ENCODE measurements around the gene NXPH1. TPM values are rescaled to one million over a fixed set of nuclear protein-coding genes. Genes with fewer than 3 reads are reported as not detected.

The NXPH1 gene
- total RNA-seq, 4 donors from 2014 or later = not detected

- intact Hi-C loops (cut with DNase I; ENCODE audit: low total_unique reads) = no loop called here
- DNase-seq (no peak), ATAC-seq (no peak)
- TF ChIP-seq, protein P1, sequence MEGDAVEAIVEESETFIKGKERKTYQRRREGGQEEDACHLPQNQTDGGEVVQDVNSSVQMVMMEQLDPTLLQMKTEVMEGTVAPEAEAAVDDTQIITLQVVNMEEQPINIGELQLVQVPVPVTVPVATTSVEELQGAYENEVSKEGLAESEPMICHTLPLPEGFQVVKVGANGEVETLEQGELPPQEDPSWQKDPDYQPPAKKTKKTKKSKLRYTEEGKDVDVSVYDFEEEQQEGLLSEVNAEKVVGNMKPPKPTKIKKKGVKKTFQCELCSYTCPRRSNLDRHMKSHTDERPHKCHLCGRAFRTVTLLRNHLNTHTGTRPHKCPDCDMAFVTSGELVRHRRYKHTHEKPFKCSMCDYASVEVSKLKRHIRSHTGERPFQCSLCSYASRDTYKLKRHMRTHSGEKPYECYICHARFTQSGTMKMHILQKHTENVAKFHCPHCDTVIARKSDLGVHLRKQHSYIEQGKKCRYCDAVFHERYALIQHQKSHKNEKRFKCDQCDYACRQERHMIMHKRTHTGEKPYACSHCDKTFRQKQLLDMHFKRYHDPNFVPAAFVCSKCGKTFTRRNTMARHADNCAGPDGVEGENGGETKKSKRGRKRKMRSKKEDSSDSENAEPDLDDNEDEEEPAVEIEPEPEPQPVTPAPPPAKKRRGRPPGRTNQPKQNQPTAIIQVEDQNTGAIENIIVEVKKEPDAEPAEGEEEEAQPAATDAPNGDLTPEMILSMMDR (IDR thresholded peaks at IDR 0.05 in 4 of 5, conservative IDR thresholded peaks at IDR 0.05 in 1 of 5) = no peak
- H3K4me1 ChIP-seq = no peaks in the 10 kb centered on the region
- no peak overlapping the region for H3K4me3 ChIP-seq
- H3K27me3 ChIP-seq = no peaks in the 10 kb centered on the region
- no peaks in the 10 kb centered on the region for H3K9me3 ChIP-seq
- in situ Hi-C loops (cut with MboI; ENCODE audit: low sequenced_read_pairs in 4 of 4) = no loop called here
- H3K27ac ChIP-seq = no peak overlapping the region
- no peaks in the 10 kb centered on the region for H3K36me3 ChIP-seq
These were observed 149.3 kb downstream of the NXPH1 start for GRCh38 chr7:8582728-8583127.

DNA sequence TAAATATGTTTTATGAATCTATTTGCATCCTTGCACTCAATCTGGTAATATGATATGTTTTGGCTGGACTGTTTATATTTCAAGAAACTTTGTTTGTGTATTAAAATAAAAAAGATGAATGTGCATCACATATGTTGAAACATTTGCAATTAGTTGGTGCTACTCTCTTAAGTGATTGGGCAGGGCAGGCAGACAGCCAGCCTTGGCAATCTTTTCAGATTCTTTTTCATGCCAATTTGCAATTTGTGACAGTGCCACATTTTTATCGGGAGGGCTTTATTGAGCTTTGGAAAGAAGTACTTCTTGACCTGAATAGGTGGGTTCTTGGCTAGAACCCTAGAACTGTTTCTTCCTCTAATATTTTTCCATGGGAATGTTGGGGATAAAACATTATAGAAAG lies 152.2 kb downstream of the NXPH1 start:
- ATAC-seq (no peak), DNase-seq (no peak)
- Histone ChIP-seq H3K4me1 (no peaks in the 10 kb centered on the region), H3K36me3 (no peaks in the 10 kb centered on the region), H3K27ac (no peak overlapping the region), H3K4me3 (no peak overlapping the region), H3K27me3 (no peaks in the 10 kb centered on the region), H3K9me3 (no peaks in the 10 kb centered on the region)
- in situ Hi-C loops (cut with MboI; ENCODE audit: low sequenced_read_pairs in 4 of 4) = no loop called here
- intact Hi-C loops (cut with DNase I; ENCODE audit: low total_unique reads) = no loop called here
- TF ChIP-seq, protein P1 (IDR thresholded peaks at IDR 0.05 in 4 of 5, conservative IDR thresholded peaks at IDR 0.05 in 1 of 5) = no peak
- no peak for TF ChIP-seq POLR2A (IDR thresholded peaks at IDR 0.05)

DNA sequence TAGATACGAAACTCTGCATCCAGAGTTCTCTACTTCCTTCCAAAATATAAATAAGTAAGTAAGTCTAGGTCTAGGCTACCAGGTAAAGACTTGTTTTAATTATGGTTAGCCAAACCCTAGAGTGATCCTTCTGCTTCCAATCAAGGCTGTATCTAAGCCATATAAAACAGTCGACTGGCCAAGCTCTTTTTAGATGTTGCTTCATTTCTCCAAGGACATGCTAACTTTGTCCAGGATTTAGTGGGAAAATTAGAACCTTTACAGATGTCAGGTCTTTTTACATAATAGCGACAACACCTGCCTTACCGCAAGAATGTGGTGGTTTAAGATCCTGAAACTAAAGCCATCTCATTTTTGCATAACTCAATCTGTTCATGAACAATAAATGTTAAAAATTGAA lies 156.8 kb downstream of the NXPH1 start:
- no peak overlapping the region for H3K27ac ChIP-seq
- no peak for DNase-seq
- no peaks in the 10 kb centered on the region for H3K4me1 ChIP-seq
- no peaks in the 10 kb centered on the region for H3K27me3 ChIP-seq
- in situ Hi-C loops (cut with MboI; ENCODE audit: low sequenced_read_pairs in 4 of 4) (no loop called here), intact Hi-C loops (cut with DNase I; ENCODE audit: low total_unique reads) (no loop called here)
- H3K36me3 ChIP-seq = no peaks in the 10 kb centered on the region
- no peak overlapping the region for H3K4me3 ChIP-seq
- no peak for TF ChIP-seq POLR2A (IDR thresholded peaks at IDR 0.05)
- TF ChIP-seq, protein P1 (IDR thresholded peaks at IDR 0.05 in 4 of 5, conservative IDR thresholded peaks at IDR 0.05 in 1 of 5) = no peak
- H3K9me3 ChIP-seq = no peaks in the 10 kb centered on the region
- no peak for ATAC-seq

GRCh38 chr7:8590791-8591190 lies 157.4 kb downstream of the NXPH1 start:
- in situ Hi-C loops (cut with MboI; ENCODE audit: low sequenced_read_pairs in 4 of 4) (no loop called here), intact Hi-C loops (cut with DNase I; ENCODE audit: low total_unique reads) (no loop called here)
- TF ChIP-seq, protein P1 (IDR thresholded peaks at IDR 0.05 in 4 of 5, conservative IDR thresholded peaks at IDR 0.05 in 1 of 5) = no peak
- TF ChIP-seq POLR2A (IDR thresholded peaks at IDR 0.05) = no peak
- Histone ChIP-seq H3K36me3 (no peaks in the 10 kb centered on the region), H3K27me3 (no peaks in the 10 kb centered on the region), H3K27ac (no peak overlapping the region), H3K4me3 (no peak overlapping the region), H3K4me1 (no peaks in the 10 kb centered on the region), H3K9me3 (no peaks in the 10 kb centered on the region)
- DNase-seq (no peak), ATAC-seq (no peak)

DNA sequence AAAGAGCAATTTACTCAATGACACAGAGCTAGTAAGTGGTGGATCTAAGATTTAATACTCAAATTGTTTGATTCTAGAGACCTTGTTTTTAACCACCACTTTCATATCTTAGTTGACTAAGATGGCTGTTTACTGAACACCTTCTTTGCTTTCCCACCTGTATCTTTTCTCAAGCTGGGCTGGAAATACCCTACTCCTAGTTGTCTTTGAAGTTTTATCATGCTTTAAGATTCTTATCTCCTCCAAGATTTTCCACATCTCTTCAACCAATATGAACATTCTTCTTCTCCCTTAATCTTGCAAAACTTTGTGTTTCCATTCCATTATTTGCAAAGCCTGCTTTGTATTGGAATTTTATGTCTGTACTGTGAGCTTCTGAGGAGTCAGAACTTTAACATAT lies 157.9 kb downstream of the NXPH1 start:
- H3K4me3 ChIP-seq = no peak overlapping the region
- no peaks in the 10 kb centered on the region for H3K36me3 ChIP-seq
- no peaks in the 10 kb centered on the region for H3K9me3 ChIP-seq
- ATAC-seq (no peak), DNase-seq (no peak)
- intact Hi-C loops (cut with DNase I; ENCODE audit: low total_unique reads) = no loop called here
- TF ChIP-seq, protein P1 (IDR thresholded peaks at IDR 0.05 in 4 of 5, conservative IDR thresholded peaks at IDR 0.05 in 1 of 5) = no peak
- TF ChIP-seq POLR2A (IDR thresholded peaks at IDR 0.05) = no peak
- in situ Hi-C loops (cut with MboI; ENCODE audit: low sequenced_read_pairs in 4 of 4) = no loop called here
- no peaks in the 10 kb centered on the region for H3K4me1 ChIP-seq
- no peak overlapping the region for H3K27ac ChIP-seq
- H3K27me3 ChIP-seq = no peaks in the 10 kb centered on the region
